HepG2 (cell line): ENCODE measurements around the gene VAMP2. TPM values are rescaled to one million over a fixed set of nuclear protein-coding genes. Genes with fewer than 3 reads are reported as not detected.

Experiments
- AHDC1 ChIP-seq: sonication (generic); formaldehyde crosslinking; IDR thresholded peaks from 2 replicates; pipeline ENCODE4 v1.5.1; 2020; ENCODE audit warnings: mild to moderate bottlenecking, missing genetic modification reagents, borderline replicate concordance
- KAT7 ChIP-seq: IDR thresholded peaks from 2 replicates; pipeline ENCODE4 v1.6.1; 2018; ENCODE audit warnings: borderline replicate concordance, missing compliant biosample characterization
- MTF1 ChIP-seq: sonication (generic); formaldehyde crosslinking; IDR thresholded peaks from 2 replicates; pipeline ENCODE4 v1.5.0; 2020; ENCODE audit warnings: missing genetic modification reagents
- NFRKB ChIP-seq: fragments of 450-650 bp; IDR thresholded peaks from 2 replicates; pipeline ENCODE4 v1.6.1; 2017
- POGK ChIP-seq: sonication (generic); formaldehyde crosslinking; conservative IDR thresholded peaks from 2 replicates; pipeline ENCODE4 v1.8.0; 2022; ENCODE audit warnings: mild to moderate bottlenecking, moderate library complexity, missing genetic modification reagents
- POGZ ChIP-seq: sonication (generic); formaldehyde crosslinking; IDR thresholded peaks from 2 replicates; pipeline ENCODE4 v1.4.0; 2020; ENCODE audit warnings: mild to moderate bottlenecking, missing genetic modification reagents
- polyA plus RNA-seq, 8 experiments: library from polyadenylated mRNA; depleted of rRNA in 3 of 8; stranded (reverse) in 7 of 8; unstranded in 1 of 8; fragments of >200 nt; fragmentation: Illumina TruSeq in 4 of 8; extraction: Trizol in 4 of 8; gene quantifications; 2 replicates each; pipeline versions ENCODE4 v1.2.1 to v1.2.3, GENCODE V29; 2011 to 2016; ENCODE audit warnings: low read depth in 4 of 8, missing spikeins in 1 of 8, mixed read lengths in 1 of 8; ENCODE audit not compliant: insufficient read depth in 1 of 8
- total RNA-seq, 5 experiments: library from RNA; depleted of rRNA; stranded (reverse); fragments of >200 nt; fragmentation: Illumina TruSeq; extraction: Trizol; gene quantifications; 2 replicates each; pipeline ENCODE4 v1.2.3, GENCODE V29; 2016; ENCODE audit warnings: low read depth in 1 of 5
- TF ChIP-seq, protein P1 (sequence below), 2 experiments: fragments of 450-650 bp in 1 of 2; sonication (generic) in 1 of 2; formaldehyde crosslinking in 1 of 2; IDR thresholded peaks; 2 replicates each; pipeline versions ENCODE4 v1.6.1 to v1.8.0; 2016 to 2022; ENCODE audit warnings: antibody characterized with exemption in 1 of 2, mild to moderate bottlenecking in 1 of 2, missing genetic modification reagents in 1 of 2

VAMP2 gene
- total and polyA plus RNA-seq, 2 of the 13 experiments (the other 11 are each of a cell fraction or from before 2014, with no cell fraction given) = 3.9 to 17.2 TPM

DNA sequence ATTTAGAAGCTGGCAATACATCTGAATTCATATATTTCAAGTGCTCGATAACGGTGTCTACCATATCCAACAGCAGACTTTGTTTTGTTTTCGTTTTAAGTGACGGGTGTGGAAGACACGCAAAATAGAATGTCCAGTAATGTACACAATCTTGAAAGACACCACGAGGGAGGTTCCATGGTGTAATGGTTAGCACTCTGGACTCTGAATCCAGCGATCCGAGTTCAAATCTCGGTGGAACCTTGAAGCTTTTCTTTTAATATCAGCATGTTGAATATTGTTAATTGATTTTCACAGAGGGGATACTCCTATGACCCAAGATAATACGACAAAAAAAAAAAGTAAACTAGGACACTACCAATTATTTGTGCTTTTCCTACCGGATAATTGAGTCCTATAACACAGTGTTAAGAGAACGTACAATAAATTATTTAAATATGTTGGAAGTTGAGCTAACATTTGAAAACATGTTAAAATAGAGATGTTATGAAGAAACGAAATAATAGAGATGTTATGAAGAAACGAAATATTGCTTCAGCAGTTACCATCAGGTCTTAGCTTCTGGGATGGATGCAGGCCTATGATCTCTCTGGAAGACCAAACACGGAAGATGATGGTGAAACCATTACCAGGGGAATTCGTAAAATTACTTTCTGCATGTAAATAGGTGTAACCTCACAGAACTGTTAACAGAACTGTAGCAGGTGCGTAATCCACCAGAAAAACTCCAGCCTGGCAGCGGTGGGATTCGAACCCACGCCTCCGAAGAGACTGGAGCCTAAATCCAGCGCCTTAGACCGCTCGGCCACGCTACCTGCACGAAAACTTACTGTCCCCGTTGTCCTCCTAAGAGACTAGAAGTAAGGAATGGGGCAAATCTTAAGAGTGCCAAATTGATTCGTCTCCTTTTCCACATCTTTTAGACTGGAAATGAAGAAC, 42.9 kb downstream of the VAMP2 start (continued):
- TF ChIP-seq, protein P1, sequence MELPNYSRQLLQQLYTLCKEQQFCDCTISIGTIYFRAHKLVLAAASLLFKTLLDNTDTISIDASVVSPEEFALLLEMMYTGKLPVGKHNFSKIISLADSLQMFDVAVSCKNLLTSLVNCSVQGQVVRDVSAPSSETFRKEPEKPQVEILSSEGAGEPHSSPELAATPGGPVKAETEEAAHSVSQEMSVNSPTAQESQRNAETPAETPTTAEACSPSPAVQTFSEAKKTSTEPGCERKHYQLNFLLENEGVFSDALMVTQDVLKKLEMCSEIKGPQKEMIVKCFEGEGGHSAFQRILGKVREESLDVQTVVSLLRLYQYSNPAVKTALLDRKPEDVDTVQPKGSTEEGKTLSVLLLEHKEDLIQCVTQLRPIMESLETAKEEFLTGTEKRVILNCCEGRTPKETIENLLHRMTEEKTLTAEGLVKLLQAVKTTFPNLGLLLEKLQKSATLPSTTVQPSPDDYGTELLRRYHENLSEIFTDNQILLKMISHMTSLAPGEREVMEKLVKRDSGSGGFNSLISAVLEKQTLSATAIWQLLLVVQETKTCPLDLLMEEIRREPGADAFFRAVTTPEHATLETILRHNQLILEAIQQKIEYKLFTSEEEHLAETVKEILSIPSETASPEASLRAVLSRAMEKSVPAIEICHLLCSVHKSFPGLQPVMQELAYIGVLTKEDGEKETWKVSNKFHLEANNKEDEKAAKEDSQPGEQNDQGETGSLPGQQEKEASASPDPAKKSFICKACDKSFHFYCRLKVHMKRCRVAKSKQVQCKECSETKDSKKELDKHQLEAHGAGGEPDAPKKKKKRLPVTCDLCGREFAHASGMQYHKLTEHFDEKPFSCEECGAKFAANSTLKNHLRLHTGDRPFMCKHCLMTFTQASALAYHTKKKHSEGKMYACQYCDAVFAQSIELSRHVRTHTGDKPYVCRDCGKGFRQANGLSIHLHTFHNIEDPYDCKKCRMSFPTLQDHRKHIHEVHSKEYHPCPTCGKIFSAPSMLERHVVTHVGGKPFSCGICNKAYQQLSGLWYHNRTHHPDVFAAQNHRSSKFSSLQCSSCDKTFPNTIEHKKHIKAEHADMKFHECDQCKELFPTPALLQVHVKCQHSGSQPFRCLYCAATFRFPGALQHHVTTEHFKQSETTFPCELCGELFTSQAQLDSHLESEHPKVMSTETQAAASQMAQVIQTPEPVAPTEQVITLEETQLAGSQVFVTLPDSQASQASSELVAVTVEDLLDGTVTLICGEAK (IDR thresholded peaks at IDR 0.05) = 0 out of 2 replicates have a peak, but pooled peaks have one; percentile 16
- TF ChIP-seq, protein P1 (CRISPR knock-in tag; IDR thresholded peaks at IDR 0.05) = no peak
- TF ChIP-seq KAT7 (CRISPR knock-in tag) (no peak), AHDC1 (CRISPR knock-in tag) (no peak), POGK (CRISPR knock-in tag) (peak; percentile 3; the same call in 1 of the 2 replicates), NFRKB (no peak), MTF1 (CRISPR knock-in tag) (no peak), POGZ (CRISPR knock-in tag) (no peak)
